Stomach (tissue), 9 donors: ENCODE data around the gene CFAP221. TPM values are rescaled to one million over a fixed set of nuclear protein-coding genes. Genes with fewer than 3 reads are reported as not detected.

Source experiments
- DNase-seq, 2 donors: peaks; one replicate each; pipeline versions ENCODE4 v3.0.0 to v3.0.0-alpha.2; 2013 to 2019
- H3K27ac ChIP-seq, 5 donors: fragments of 200-600 bp in 4 of 5; sonication (generic) in 4 of 5; one replicate each; pipeline ENCODE4 v1.5.1; 2013 to 2019; ENCODE audit warnings: mild to moderate bottlenecking in 1 of 5, moderate library complexity in 1 of 5
- H3K27me3 ChIP-seq, 3 donors: fragments of 200-600 bp; sonication (generic); one replicate each; pipeline ENCODE4 v1.5.1; 2017 to 2019; ENCODE audit warnings: mixed run types in 1 of 3
- H3K36me3 ChIP-seq, 4 donors: fragments of 200-600 bp; sonication (generic); 1 replicate in 3 of 4; 2 replicates in 1 of 4; pipeline ENCODE4 v1.5.1; 2016 to 2019
- H3K4me1 ChIP-seq, 4 donors: fragments of 200-600 bp; sonication (generic); one replicate each; pipeline ENCODE4 v1.5.1; 2016 to 2019
- H3K4me3 ChIP-seq, 4 donors: fragments of 200-600 bp; sonication (generic) in 3 of 4; one replicate each; pipeline ENCODE4 v1.5.1; 2016 to 2019; ENCODE audit warnings: mild to moderate bottlenecking in 1 of 4
- H3K9me3 ChIP-seq, 4 donors: fragments of 200-600 bp; sonication (generic); one replicate each; pipeline ENCODE4 v1.5.1; 2016 to 2019
- EP300 ChIP-seq: sonication (generic); formaldehyde crosslinking; IDR thresholded peaks from one replicate; pipeline ENCODE4 v1.6.1; 2017; ENCODE audit warnings: antibody characterized with exemption
- POLR2A ChIP-seq, 4 donors: fragments of 450-650 bp; IDR thresholded peaks; one replicate each; pipeline ENCODE4 v1.6.1; 2016; ENCODE audit warnings: antibody characterized with exemption in 4 of 4, control low read depth in 2 of 4, mild to moderate bottlenecking in 1 of 4, moderate library complexity in 1 of 4
- POLR2AphosphoS5 ChIP-seq, 3 donors: sonication (generic); formaldehyde crosslinking; IDR thresholded peaks; one replicate each; pipeline ENCODE4 v1.6.1; 2016; ENCODE audit warnings: antibody characterized with exemption in 3 of 3
- WGBS, 5 donors: extraction: QIAGEN DNeasy Blood & Tissue Kit in 3 of 5; methylation state at CpG; one replicate each; pipeline versions ENCODE4 v1.1.5 to v1.1.7; 2013 to 2018; 5-methylcytosine and 5-hydroxymethylcytosine counted together
- intact Hi-C: fragments of 100-400 bp; cut with DNase I; formaldehyde crosslinking; loops from one replicate; pipeline ENCODE4 v1.15.1; 2023; ENCODE audit warnings: low total_unique reads
- polyA plus RNA-seq, 3 donors: library from polyadenylated mRNA; stranded (reverse); fragments of 200-250 nt; gene quantifications; one replicate each; pipeline ENCODE4 v1.2.3, GENCODE V29; 2013
- total RNA-seq, 5 donors: library from RNA; depleted of rRNA; stranded (reverse); fragments of >200 nt; gene quantifications; one replicate each; pipeline versions ENCODE4 v1.1.0 to v1.2.3, GENCODE V29; 2014 to 2016
- TF ChIP-seq, protein P1 (sequence below), 7 experiments: fragments of 450-650 bp in 4 of 7; fragments of 200-600 bp in 3 of 7; sonication (generic) in 3 of 7; IDR thresholded peaks; one replicate each; pipeline ENCODE4 v1.5.1; 2016 to 2019; ENCODE audit warnings: antibody characterized with exemption in 7 of 7, control low read depth in 2 of 7, mild to moderate bottlenecking in 1 of 7
- donor health status: healthy with polysubstance abuse.
- donor health status: Bipolar disorder and iron deficiency.
- donor health status: healthy.

CFAP221 gene
- total and polyA plus RNA-seq, 8 donors, result 0.31 to 15.1 (median 1.1) TPM; not detected in 2

DNA sequence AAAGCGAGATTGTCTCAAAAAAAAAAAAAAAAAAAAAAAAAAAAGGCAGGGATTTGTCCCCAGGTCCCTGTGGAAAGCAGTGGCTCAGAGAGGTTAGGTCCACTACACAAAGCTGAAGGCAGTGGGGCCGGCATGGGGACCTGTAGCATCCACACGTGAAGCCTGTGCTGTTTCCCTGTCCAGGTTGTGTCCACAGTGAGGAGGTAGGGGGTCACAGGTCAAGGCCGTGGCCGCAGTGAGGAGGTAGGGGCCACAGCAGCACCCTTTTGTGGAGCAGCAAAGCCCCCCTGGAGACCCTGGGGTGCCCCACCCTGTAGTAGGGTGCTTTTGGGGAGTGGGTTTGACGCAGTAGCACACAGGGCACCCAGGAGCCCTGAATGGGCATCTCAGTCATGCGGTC is 148.7 kb downstream of the CFAP221 start:
- peaks cover 12 to 16% (median 13%) of the 10 kb centered on the region in 4 donors for H3K4me1 ChIP-seq
- H3K9me3 ChIP-seq, result no peaks in the 10 kb centered on the region
- H3K27ac ChIP-seq, result no peak overlapping the region
- WGBS, 5 donors, result 67 to 79% (median 71%) methylated on average over 6 to 7 of the region's 7 CpGs
- intact Hi-C loops, result no loop called here
- no peak for DNase-seq
- H3K4me3 ChIP-seq, result no peak overlapping the region
- no peaks in the 10 kb centered on the region for H3K27me3 ChIP-seq
- no peak for TF ChIP-seq POLR2A (IDR thresholded peaks at IDR 0.05)
- no peak for TF ChIP-seq POLR2AphosphoS5 (IDR thresholded peaks at IDR 0.05)
- TF ChIP-seq EP300, result no peak
- TF ChIP-seq, protein P1, sequence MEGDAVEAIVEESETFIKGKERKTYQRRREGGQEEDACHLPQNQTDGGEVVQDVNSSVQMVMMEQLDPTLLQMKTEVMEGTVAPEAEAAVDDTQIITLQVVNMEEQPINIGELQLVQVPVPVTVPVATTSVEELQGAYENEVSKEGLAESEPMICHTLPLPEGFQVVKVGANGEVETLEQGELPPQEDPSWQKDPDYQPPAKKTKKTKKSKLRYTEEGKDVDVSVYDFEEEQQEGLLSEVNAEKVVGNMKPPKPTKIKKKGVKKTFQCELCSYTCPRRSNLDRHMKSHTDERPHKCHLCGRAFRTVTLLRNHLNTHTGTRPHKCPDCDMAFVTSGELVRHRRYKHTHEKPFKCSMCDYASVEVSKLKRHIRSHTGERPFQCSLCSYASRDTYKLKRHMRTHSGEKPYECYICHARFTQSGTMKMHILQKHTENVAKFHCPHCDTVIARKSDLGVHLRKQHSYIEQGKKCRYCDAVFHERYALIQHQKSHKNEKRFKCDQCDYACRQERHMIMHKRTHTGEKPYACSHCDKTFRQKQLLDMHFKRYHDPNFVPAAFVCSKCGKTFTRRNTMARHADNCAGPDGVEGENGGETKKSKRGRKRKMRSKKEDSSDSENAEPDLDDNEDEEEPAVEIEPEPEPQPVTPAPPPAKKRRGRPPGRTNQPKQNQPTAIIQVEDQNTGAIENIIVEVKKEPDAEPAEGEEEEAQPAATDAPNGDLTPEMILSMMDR (IDR thresholded peaks at IDR 0.05), result no peak
- H3K36me3 ChIP-seq, result peaks cover 0 to 22% (median 19%) of the 10 kb centered on the region in 4 donors

DNA sequence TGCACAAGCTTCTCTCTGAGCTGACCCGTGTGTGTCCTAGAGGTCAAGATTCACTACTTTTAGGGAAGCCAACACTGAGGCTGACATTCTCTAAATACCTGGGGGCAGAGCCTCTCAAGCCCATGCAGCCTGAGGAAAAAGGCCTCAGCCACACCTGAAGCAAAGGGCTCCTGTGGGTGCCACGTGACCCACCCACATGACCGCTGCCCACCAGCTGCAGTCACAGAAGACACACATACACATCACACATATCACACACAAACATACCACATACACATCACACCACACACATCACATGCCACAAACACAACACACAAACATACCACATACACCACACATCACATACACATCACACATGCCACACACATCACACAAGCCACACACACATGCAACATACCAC is 149.3 kb downstream of the CFAP221 start:
- Histone ChIP-seq H3K4me1 (peaks cover 12 to 16% (median 13%) of the 10 kb centered on the region in 4 donors), H3K27me3 (no peaks in the 10 kb centered on the region), H3K36me3 (peaks cover 0 to 16% (median 13%) of the 10 kb centered on the region in 4 donors), H3K9me3 (no peaks in the 10 kb centered on the region), H3K4me3 (no peak overlapping the region), H3K27ac (no peak overlapping the region)
- TF ChIP-seq POLR2A (IDR thresholded peaks at IDR 0.05) (no peak), POLR2AphosphoS5 (IDR thresholded peaks at IDR 0.05) (no peak)
- TF ChIP-seq, protein P1 (IDR thresholded peaks at IDR 0.05), result no peak
- no peak for DNase-seq
- 59 to 88% (median 66%) methylated on average over 3 of the region's 3 CpGs for WGBS, 5 donors
- intact Hi-C loops, result no loop called here

DNA sequence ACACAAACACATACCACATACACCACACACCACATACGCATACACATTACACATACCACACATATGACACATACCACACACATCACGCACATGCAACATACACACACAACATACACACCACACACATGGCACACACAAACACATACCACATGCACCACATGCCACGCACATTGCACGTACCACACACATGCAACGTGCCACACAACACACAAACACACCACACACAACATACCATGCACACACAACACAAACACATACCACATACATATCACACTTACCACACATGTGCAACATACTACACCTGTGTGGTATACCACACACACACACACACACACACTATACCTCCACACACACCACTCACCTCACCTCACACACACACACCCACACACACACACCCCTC is 149.7 kb downstream of the CFAP221 start:
- Histone ChIP-seq H3K27ac (no peak overlapping the region), H3K4me1 (peaks cover 12 to 16% (median 13%) of the 10 kb centered on the region in 4 donors), H3K27me3 (no peaks in the 10 kb centered on the region), H3K36me3 (peaks cover 0 to 12% (median 9%) of the 10 kb centered on the region in 4 donors), H3K9me3 (no peaks in the 10 kb centered on the region), H3K4me3 (no peak overlapping the region)
- WGBS, 5 donors, result 87 to 95% (median 90%) methylated on average over 5 of the region's 5 CpGs
- no peak for DNase-seq
- TF ChIP-seq POLR2A (IDR thresholded peaks at IDR 0.05), result no peak
- no peak for TF ChIP-seq EP300
- TF ChIP-seq, protein P1 (IDR thresholded peaks at IDR 0.05), result no peak
- TF ChIP-seq POLR2AphosphoS5 (IDR thresholded peaks at IDR 0.05), result no peak
- intact Hi-C loops, result no loop called here

DNA sequence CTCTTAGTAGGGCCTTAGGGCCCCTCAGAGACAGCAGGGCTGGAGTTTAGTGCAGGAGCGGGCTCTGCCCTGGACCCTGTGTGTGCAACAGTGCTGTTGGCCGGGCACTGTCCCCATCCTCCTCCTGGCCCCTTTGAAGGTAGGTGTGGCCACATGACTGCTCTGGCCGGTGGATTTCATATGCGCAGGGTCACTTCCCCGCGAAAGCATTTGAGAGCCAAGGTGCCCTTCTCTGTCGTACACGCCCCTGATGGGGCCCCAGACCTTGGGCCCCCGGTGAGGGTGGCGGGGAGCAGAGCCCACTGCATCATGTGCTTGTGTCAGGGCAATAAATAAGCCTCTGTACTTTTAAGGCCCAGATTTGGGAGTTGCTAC is 150.2 kb downstream of the CFAP221 start:
- DNase-seq, result peak in 1 of 2 donors; percentile 62
- peaks cover 0 to 2% (median 0%) of the 10 kb centered on the region in 3 donors for H3K27me3 ChIP-seq
- no peak overlapping the region for H3K4me3 ChIP-seq
- peaks cover 12 to 16% (median 13%) of the 10 kb centered on the region in 4 donors for H3K4me1 ChIP-seq
- H3K9me3 ChIP-seq, result no peaks in the 10 kb centered on the region
- intact Hi-C loops, result no loop called here
- TF ChIP-seq POLR2A (IDR thresholded peaks at IDR 0.05) (no peak), POLR2AphosphoS5 (IDR thresholded peaks at IDR 0.05) (no peak), EP300 (no peak)
- TF ChIP-seq, protein P1 (IDR thresholded peaks at IDR 0.05), result no peak
- peaks cover 0 to 7% (median 4%) of the 10 kb centered on the region in 4 donors for H3K36me3 ChIP-seq
- no peak overlapping the region for H3K27ac ChIP-seq
- 25 to 52% (median 40%) methylated on average over 6 to 10 of the region's 10 CpGs for WGBS, 5 donors
